ENCODE measurements around the gene PADI4.
A peak's percentile ranks its signal among the peaks of the same experiment; 100 is the strongest.
"Not testable (repeated sequence)": the region's sequence is repeated elsewhere in the genome, so short reads cannot be mapped to it uniquely, and the experiment has no call there.

PADI4 gene

DNA sequence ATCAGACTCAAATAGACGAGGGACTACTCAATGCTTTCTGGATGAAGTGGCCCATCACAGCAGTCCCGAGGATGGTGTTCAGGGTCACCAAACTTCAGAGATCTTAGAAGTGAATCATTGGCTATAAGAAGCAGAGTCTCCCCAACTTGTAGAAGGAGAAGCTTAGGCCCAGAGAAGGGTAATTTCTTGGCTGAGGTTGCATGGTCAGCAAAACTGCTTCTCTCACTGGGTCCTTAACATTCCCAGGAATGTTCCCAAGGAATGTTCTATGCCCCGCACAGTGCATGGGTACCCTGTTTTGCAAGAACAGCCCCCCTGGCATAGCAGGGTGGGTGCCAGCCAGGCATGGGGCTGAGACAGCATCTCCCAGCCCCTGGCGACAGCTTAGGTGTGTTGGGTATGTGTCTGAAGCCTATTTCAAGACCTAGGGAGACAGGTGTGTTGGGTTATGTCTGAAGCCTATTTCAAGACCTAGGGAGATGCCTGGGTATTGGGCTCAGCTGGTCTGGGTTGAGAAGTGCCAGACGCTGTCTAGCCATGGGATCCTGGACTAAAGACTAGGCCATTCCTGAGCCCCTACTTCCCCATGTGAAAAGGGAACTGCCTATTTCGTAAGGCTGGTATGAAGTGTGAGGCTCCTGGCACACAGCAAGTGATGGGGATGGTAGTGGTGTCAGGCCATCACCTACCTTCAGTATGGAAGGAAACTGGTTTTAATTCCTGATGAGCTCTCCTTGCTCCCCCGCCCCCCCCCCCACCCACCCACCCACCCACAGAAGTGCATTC lies 90.1 kb downstream of the PADI4 start:
- DNase-seq = no peak
- ATAC-seq = no peak

- no peak for DNase-seq
- ATAC-seq = no peak
Measured at GRCh38 chr1:17400725-17401341, 92.8 kb downstream of the PADI4 start.

DNA sequence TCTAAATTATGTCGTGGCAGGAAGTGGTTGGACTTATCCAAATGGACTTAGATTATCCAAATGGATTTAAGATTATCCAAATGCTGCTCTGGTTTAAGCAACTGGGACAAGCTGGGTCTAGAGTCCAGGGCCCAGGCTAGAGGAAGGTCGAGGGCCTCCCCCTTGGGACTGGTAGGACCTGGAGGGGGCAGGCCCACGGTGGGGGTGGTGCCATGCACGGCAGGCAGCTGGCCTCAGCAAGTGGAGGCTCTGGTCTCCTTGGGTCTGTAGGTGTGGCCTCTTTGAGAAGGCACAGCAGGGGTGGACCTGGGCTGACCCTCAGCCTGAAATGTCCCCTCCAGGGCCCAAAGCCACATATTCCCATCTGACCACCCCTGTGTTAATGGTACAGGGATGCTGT lies 93.8 kb downstream of the PADI4 start:
- no peak for ATAC-seq
- DNase-seq = no peak

- ATAC-seq (no peak), DNase-seq (no peak)
Measured at GRCh38 chr1:17403081-17403480, 95.1 kb downstream of the PADI4 start.

DNA sequence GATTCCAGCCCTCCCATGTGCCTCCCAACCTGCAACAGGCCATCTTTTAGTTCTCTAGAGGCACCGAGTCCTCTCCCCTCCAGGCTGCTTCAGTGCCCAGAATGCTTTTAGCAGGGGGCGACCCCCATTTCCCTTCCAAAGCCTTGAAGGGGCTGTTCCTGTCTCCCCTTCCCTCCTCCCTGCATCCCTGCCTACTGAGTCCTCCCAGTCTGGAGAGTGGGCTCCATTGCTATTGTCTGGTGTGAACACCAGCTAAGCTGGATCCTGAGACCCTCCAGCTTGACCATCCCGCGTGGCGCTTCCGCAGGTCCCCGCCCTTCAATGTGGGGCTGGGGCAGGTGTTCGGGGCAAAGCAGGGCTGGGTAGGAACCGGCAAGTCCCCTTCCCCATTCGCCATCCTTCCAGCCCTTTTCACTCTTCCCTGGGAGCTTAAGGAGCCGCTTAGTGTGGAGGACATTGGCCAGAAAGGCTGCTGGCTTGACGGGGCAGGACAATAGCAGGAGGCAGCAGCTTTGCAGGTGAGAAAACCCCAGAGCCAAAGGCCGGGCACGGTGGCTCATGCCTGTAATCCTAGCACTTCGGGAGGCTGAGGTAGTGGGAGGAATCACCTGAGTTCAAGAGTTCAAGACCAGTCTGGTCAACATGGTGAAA lies 96.2 kb downstream of the PADI4 start:
- ATAC-seq = no peak
- no peak for DNase-seq

GRCh38 chr1:17404820-17405219 lies 96.8 kb downstream of the PADI4 start:
- ATAC-seq = no peak
- no peak for DNase-seq

DNA sequence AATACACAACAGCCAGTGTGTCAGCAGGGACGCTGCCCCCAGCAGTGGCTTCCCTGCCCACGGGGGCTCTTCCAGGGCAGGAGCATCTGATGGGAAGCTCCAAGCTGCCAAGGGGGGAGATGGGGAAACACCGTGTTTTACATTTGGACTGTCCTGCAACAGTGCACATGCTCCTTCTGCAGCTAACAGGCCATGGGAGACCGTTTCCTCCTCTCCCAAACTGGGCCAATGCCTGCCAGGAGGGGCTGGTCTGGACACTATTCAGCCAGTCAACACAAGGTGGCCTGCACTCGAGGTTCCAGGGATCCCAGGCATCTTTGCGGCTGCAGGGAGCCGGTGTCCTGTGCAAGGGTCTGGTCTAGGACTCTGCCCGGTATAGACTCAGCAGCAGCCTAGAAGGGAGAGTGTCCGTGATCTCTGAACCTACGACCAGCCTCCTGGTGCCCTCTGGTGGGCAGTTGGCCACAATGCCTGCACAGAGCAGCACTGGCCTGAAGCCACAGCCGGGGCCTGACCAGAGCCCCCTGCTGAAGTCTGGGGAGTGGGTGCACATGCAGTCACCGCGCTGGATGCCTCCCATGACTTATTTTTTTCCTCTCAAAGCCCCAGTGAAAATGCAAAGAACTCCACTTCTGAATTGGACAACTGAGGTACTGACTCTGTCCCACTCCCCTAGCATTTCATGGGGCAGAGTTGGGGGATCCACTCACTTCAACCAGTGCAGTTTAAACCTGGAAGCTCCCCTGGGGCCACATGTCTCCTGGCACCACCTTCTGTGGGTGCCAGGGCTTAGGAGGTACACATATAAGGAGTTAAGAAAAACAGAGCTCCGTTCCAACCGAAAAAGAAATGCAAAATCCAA lies 98.1 kb downstream of the PADI4 start:
- DNase-seq (peak; percentile 61), ATAC-seq (peak; percentile 80)

DNA sequence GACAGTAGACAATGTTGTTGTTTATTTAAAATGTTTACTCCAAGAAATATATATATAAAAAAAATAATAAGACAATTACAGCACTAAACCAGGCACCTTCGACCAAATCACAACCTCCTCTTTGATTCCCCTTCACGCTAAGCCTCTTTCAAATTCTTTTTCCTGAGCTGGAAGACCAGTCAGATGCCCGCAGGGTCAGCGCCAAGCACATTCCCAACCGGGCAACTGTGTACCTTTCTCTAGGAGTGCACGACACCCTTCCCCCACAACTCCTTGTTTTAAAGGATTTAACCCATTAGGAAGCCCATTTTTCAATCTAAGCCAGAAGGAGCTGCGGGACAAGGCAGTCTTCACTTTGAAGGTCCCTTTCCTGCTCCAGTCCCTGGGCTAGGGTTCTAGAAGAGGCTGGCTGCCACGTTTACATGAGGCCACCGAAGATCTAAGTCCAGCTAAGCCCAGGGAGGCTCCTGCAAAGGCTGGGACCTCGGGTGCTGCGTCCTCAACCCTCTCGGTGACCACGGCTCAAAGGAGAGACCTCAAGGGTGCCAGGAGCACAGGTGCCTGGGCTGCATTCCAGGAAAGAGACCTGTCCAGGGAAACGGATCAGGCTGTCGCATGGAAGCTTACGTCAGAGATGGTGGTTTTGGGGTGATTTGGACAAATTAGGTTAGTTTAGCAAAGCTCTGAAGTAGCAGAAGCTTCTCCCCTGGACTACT lies 98.9 kb downstream of the PADI4 start:
- ATAC-seq, DNase-seq: not testable (repeated sequence)

- DNase-seq, ATAC-seq: not testable (repeated sequence)
Measured at GRCh38 chr1:17407786-17408514, 100.0 kb downstream of the PADI4 start.

- DNase-seq (no peak), ATAC-seq (no peak)
Measured at GRCh38 chr1:17409391-17409811, 101.4 kb downstream of the PADI4 start.

DNA sequence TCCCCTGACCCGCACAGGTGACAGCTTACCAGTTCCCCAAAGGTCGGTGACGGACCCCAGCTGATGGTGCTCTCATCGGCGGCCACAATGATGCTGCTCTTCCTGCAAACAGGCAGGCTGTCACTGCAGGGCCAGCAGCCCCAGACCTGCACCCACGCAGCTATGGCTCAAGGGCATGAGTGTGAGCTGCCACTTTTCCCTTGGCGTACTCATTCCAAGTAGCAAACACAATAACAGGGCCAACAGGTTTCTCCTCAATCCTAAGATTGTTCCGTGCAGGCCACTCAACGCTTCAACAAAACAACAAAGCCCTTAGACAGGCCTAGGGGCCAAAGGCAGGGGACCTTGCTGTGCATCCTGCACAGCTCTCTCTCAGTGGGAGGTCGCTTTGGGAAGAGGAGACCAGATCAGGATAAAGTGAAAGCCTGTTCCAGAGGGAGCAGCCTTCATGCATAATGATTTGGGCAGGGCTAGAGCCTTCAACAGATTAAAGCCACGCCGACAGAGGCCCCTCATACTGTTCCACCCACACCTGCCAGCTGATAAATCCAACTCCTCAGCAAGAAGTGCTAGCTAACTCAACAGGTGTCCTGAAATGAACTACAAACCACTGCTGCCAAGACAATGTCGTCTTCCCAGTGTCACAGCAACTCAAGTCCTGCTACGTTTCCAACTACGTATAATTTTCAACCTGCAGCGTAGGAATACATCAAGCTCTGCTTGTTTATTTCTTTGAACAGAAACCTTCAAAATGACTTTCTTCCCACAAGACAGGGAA lies 104.3 kb downstream of the PADI4 start:
- DNase-seq = no peak
- ATAC-seq = no peak

All from stimulated activated naive CD8-positive, alpha-beta T cell treated with anti-CD3 and anti-CD28 coated beads, Interleukin-15, Interleukin-2, amounts not matched to agents 100 U/mL and 50 U/mL, for 24 hours (primary cell).